Liver (tissue), 9 donors: ENCODE measurements around the gene KCNMB2. TPM values are rescaled to one million over a fixed set of nuclear protein-coding genes. Genes with fewer than 3 reads are reported as not detected.
"Not testable (repeated sequence)": the region's sequence is repeated elsewhere in the genome, so short reads cannot be mapped to it uniquely, and the experiment has no call there.

Source experiments
- DNase-seq: peaks from one replicate; pipeline ENCODE4 v3.0.0-alpha.2; 2017; ENCODE audit warnings: low spot score
- H3K27ac ChIP-seq, 2 donors: one replicate each; pipeline ENCODE4 v1.7.0; 2013; ENCODE audit warnings: inconsistent platforms in 2 of 2, low read length in 2 of 2, control low read depth in 1 of 2, low read depth in 1 of 2, mild to moderate bottlenecking in 1 of 2
- H3K27me3 ChIP-seq, 4 donors: one replicate each; pipeline versions ENCODE4 v1.6.1 to v1.7.0; 2013; ENCODE audit warnings: low read length in 3 of 4, inconsistent platforms in 1 of 4, mild to moderate bottlenecking in 1 of 4, moderate library complexity in 1 of 4; ENCODE audit not compliant: control insufficient read depth in 4 of 4, insufficient read depth in 4 of 4
- H3K36me3 ChIP-seq, 4 donors: one replicate each; pipeline versions ENCODE4 v1.6.1 to v1.7.0; 2013; ENCODE audit warnings: low read length in 3 of 4, mild to moderate bottlenecking in 3 of 4, low read depth in 1 of 4, moderate library complexity in 1 of 4; ENCODE audit not compliant: control insufficient read depth in 4 of 4, insufficient read depth in 3 of 4
- H3K4me1 ChIP-seq, 4 donors: one replicate each; pipeline versions ENCODE4 v1.6.1 to v1.7.0; 2013; ENCODE audit warnings: low read length in 3 of 4, mild to moderate bottlenecking in 3 of 4, moderate library complexity in 1 of 4; ENCODE audit not compliant: control insufficient read depth in 4 of 4, insufficient read depth in 4 of 4
- H3K4me3 ChIP-seq, 3 donors: one replicate each; pipeline versions ENCODE4 v1.6.1 to v1.7.0; 2013; ENCODE audit warnings: low read length in 3 of 3, control low read depth in 1 of 3, low read depth in 1 of 3, mild to moderate bottlenecking in 1 of 3
- H3K9ac ChIP-seq, 2 donors: one replicate each; pipeline ENCODE4 v1.7.0; 2013; ENCODE audit warnings: low read length in 2 of 2, mild to moderate bottlenecking in 2 of 2, moderate library complexity in 2 of 2, control low read depth in 1 of 2, low read depth in 1 of 2
- H3K9me3 ChIP-seq, 4 donors: one replicate each; pipeline versions ENCODE4 v1.6.1 to v1.7.0; 2013; ENCODE audit warnings: low read length in 3 of 4; ENCODE audit not compliant: control insufficient read depth in 4 of 4
- EGR1 ChIP-seq, 2 donors: IDR thresholded peaks; 2 replicates each; pipeline ENCODE4 v1.6.1; 2016 to 2018; ENCODE audit warnings: antibody characterized with exemption in 2 of 2, low read depth in 2 of 2
- FOXA2 ChIP-seq: IDR thresholded peaks from 2 replicates; pipeline ENCODE4 v1.6.1; 2016; ENCODE audit warnings: antibody characterized with exemption
- GABPA ChIP-seq, 2 donors: IDR thresholded peaks in 1 of 2; conservative IDR thresholded peaks in 1 of 2; 2 replicates each; pipeline ENCODE4 v1.6.1; 2016; ENCODE audit warnings: antibody characterized with exemption in 2 of 2, mild to moderate bottlenecking in 1 of 2, moderate library complexity in 1 of 2
- HNF4A ChIP-seq, 2 donors: conservative IDR thresholded peaks; 2 replicates each; pipeline ENCODE4 v1.6.1; 2016; ENCODE audit warnings: antibody characterized with exemption in 2 of 2, mild to moderate bottlenecking in 2 of 2
- JUND ChIP-seq, 2 donors: IDR thresholded peaks; 2 replicates each; pipeline ENCODE4 v1.6.1; 2016; ENCODE audit warnings: antibody characterized with exemption in 2 of 2
- NR2F2 ChIP-seq: IDR thresholded peaks from 2 replicates; pipeline ENCODE4 v1.6.1; 2016; ENCODE audit warnings: antibody characterized with exemption
- REST ChIP-seq: IDR thresholded peaks from 2 replicates; pipeline ENCODE4 v1.6.1; 2016; ENCODE audit warnings: antibody characterized with exemption, mild to moderate bottlenecking
- RXRA ChIP-seq, 2 donors: IDR thresholded peaks; 2 replicates each; pipeline ENCODE4 v1.6.1; 2017 to 2018; ENCODE audit warnings: antibody characterized with exemption in 2 of 2, mild to moderate bottlenecking in 1 of 2
- SP1 ChIP-seq: IDR thresholded peaks from 2 replicates; pipeline ENCODE4 v1.6.1; 2018; ENCODE audit warnings: antibody characterized with exemption, mild to moderate bottlenecking
- TAF1 ChIP-seq: conservative IDR thresholded peaks from 2 replicates; pipeline ENCODE4 v1.6.1; 2016; ENCODE audit warnings: antibody characterized with exemption, mild to moderate bottlenecking
- YY1 ChIP-seq: IDR thresholded peaks from 2 replicates; pipeline ENCODE4 v1.6.1; 2016; ENCODE audit warnings: antibody characterized with exemption, mild to moderate bottlenecking
- ZBTB33 ChIP-seq: IDR thresholded peaks from 2 replicates; pipeline ENCODE4 v1.6.1; 2016; ENCODE audit warnings: antibody characterized with exemption
- WGBS: extraction: QIAGEN DNeasy Blood & Tissue Kit; methylation state at CpG from one replicate; pipeline ENCODE4 v1.1.7; 2013; 5-methylcytosine and 5-hydroxymethylcytosine counted together
- polyA plus RNA-seq, 2 donors: library from polyadenylated mRNA; stranded (reverse) in 1 of 2; unstranded in 1 of 2; fragments of 200-250 nt in 1 of 2; fragments of >200 nt in 1 of 2; fragmentation: Nextera tagmentation in 1 of 2; extraction: Ambion mirVana in 1 of 2; gene quantifications; one replicate each; pipeline versions ENCODE4 v1.2.1 to v1.2.3, GENCODE V29; 2013 to 2015
- total RNA-seq, 2 donors: library from RNA; depleted of rRNA; stranded (reverse); fragments of >200 nt; gene quantifications; one replicate each; pipeline ENCODE4 v1.2.3, GENCODE V29; 2014
- donor health status: healthy.
- donor health status: healthy.
- donor health status: healthy.
- donor health status: healthy.
- donor health status: healthy.

KCNMB2 gene
- total and polyA plus RNA-seq, 4 donors: 0.08 to 0.33 (median 0.16) TPM; not detected in 1

GRCh38 chr3:178743297-178743696 is 207.1 kb downstream of the KCNMB2 start:
- TF ChIP-seq NR2F2 (no peak), YY1 (no peak), EGR1 (IDR thresholded peaks at IDR 0.05; ENCODE audit: low read depth in 2 of 2) (no peak), GABPA (IDR thresholded peaks at IDR 0.05 in 1 of 2, conservative IDR thresholded peaks at IDR 0.05 in 1 of 2) (no peak), FOXA2 (no peak), ZBTB33 (no peak), SP1 (no peak), JUND (IDR thresholded peaks at IDR 0.05) (no peak)
- Histone ChIP-seq H3K27me3 (no peaks in the 10 kb centered on the region), H3K4me1 (no peaks in the 10 kb centered on the region), H3K9ac (no peak overlapping the region), H3K4me3 (no peak overlapping the region), H3K27ac (no peak overlapping the region), H3K36me3 (no peaks in the 10 kb centered on the region), H3K9me3 (peaks cover 0 to 3% (median 1%) of the 10 kb centered on the region in 4 donors)
- WGBS: 61% methylated on average over 4 of the region's 4 CpGs
- DNase-seq: no peak

- not testable (repeated sequence) for H3K36me3 ChIP-seq, H3K27me3 ChIP-seq, H3K9me3 ChIP-seq, DNase-seq, H3K4me1 ChIP-seq, H3K4me3 ChIP-seq, H3K9ac ChIP-seq, H3K27ac ChIP-seq
- WGBS: 73% methylated on average over 6 of the region's 6 CpGs
These were observed 209.8 kb downstream of the KCNMB2 start for GRCh38 chr3:178745861-178746655.

GRCh38 chr3:178748874-178749273 is 212.6 kb downstream of the KCNMB2 start:
- H3K4me3 ChIP-seq: no peak overlapping the region
- H3K9ac ChIP-seq: no peak overlapping the region
- no peak for DNase-seq
- peaks cover 0 to 3% (median 0%) of the 10 kb centered on the region in 4 donors for H3K9me3 ChIP-seq
- no peaks in the 10 kb centered on the region for H3K36me3 ChIP-seq
- H3K4me1 ChIP-seq: no peaks in the 10 kb centered on the region
- TF ChIP-seq HNF4A (conservative IDR thresholded peaks at IDR 0.05): no peak
- no peak for TF ChIP-seq REST
- no peak for TF ChIP-seq TAF1
- no peak for TF ChIP-seq RXRA (IDR thresholded peaks at IDR 0.05)
- no peak for TF ChIP-seq ZBTB33
- no peak for TF ChIP-seq NR2F2
- TF ChIP-seq JUND (IDR thresholded peaks at IDR 0.05): no peak
- no peak for TF ChIP-seq GABPA (IDR thresholded peaks at IDR 0.05 in 1 of 2, conservative IDR thresholded peaks at IDR 0.05 in 1 of 2)
- no peaks in the 10 kb centered on the region for H3K27me3 ChIP-seq
- H3K27ac ChIP-seq: no peak overlapping the region
- WGBS: 74% methylated on average over 3 of the region's 3 CpGs
